Measurements from ENCODE around the gene RNU5D-1. TPM values are rescaled to one million over a fixed set of nuclear protein-coding genes. Genes with fewer than 3 reads are reported as not detected.
"Not testable (repeated sequence)": the region's sequence is repeated elsewhere in the genome, so short reads cannot be mapped to it uniquely, and the experiment has no call there.

RNU5D-1 gene
- total and polyA plus RNA-seq, 8 donors = not detected

- DNase-seq = no peak
- WGBS, 5 donors = 50 to 69% (median 62%) methylated on average over 6 to 7 of the region's 7 CpGs
- Histone ChIP-seq H3K27ac (no peak overlapping the region), H3K4me3 (no peak overlapping the region), H3K27me3 (no peaks in the 10 kb centered on the region), H3K36me3 (no peaks in the 10 kb centered on the region), H3K4me1 (no peaks in the 10 kb centered on the region), H3K9me3 (no peaks in the 10 kb centered on the region)
- intact Hi-C loops (cut with DNase I; ENCODE audit: low total_unique reads) = no loop called here
- TF ChIP-seq CTCF (IDR thresholded peaks at IDR 0.05) (no peak), POLR2AphosphoS5 (IDR thresholded peaks at IDR 0.05) (no peak), EP300 (IDR thresholded peaks at IDR 0.05) (no peak), POLR2A (IDR thresholded peaks at IDR 0.05) (no peak)
Measured at GRCh38 chr1:44701141-44701573, 29.8 kb downstream of the RNU5D-1 start.

GRCh38 chr1:44700573-44700972 is 30.4 kb downstream of the RNU5D-1 start:
- no peak overlapping the region for H3K27ac ChIP-seq
- DNase-seq = no peak

GRCh38 chr1:44699375-44699774 is 31.6 kb downstream of the RNU5D-1 start:
- WGBS, 5 donors = 90 to 97% (median 91%) methylated on average over 9 of the region's 9 CpGs

More at GRCh38 chr1:44700573-44700972, 30.4 kb downstream of the RNU5D-1 start:
- H3K4me1 ChIP-seq = no peaks in the 10 kb centered on the region
- WGBS, 5 donors = 70 to 100% (median 89%) methylated on average over 1 of the region's 1 CpG
- no peak overlapping the region for H3K4me3 ChIP-seq
- no peaks in the 10 kb centered on the region for H3K36me3 ChIP-seq
- no peaks in the 10 kb centered on the region for H3K27me3 ChIP-seq
- TF ChIP-seq EP300 (IDR thresholded peaks at IDR 0.05) (no peak), POLR2AphosphoS5 (IDR thresholded peaks at IDR 0.05) (no peak), POLR2A (IDR thresholded peaks at IDR 0.05) (no peak), CTCF (IDR thresholded peaks at IDR 0.05) (no peak)
- intact Hi-C loops (cut with DNase I; ENCODE audit: low total_unique reads) = no loop called here
- no peaks in the 10 kb centered on the region for H3K9me3 ChIP-seq

GRCh38 chr1:44698138-44698537 is 32.8 kb downstream of the RNU5D-1 start:
- DNase-seq = no peak
- 91 to 99% (median 92%) methylated on average over 3 of the region's 3 CpGs for WGBS, 5 donors
- TF ChIP-seq EP300 (IDR thresholded peaks at IDR 0.05) (no peak), CTCF (IDR thresholded peaks at IDR 0.05) (no peak), POLR2AphosphoS5 (IDR thresholded peaks at IDR 0.05) (no peak)

More at GRCh38 chr1:44699375-44699774, 31.6 kb downstream of the RNU5D-1 start:
- intact Hi-C loops (cut with DNase I; ENCODE audit: low total_unique reads); H3K9me3 ChIP-seq; H3K4me3 ChIP-seq; H3K4me1 ChIP-seq; DNase-seq; H3K36me3 ChIP-seq; H3K27ac ChIP-seq; H3K27me3 ChIP-seq: not testable (repeated sequence)

GRCh38 chr1:44696789-44697345 is 34.1 kb downstream of the RNU5D-1 start:
- intact Hi-C loops (cut with DNase I; ENCODE audit: low total_unique reads) = no loop called here
- Histone ChIP-seq H3K27ac (no peak overlapping the region), H3K9me3 (no peaks in the 10 kb centered on the region), H3K4me1 (no peaks in the 10 kb centered on the region), H3K36me3 (no peaks in the 10 kb centered on the region), H3K4me3 (no peak overlapping the region), H3K27me3 (no peaks in the 10 kb centered on the region)
- TF ChIP-seq EP300 (IDR thresholded peaks at IDR 0.05) = no peak
- TF ChIP-seq POLR2AphosphoS5 (IDR thresholded peaks at IDR 0.05) = no peak
- no peak for TF ChIP-seq POLR2A (IDR thresholded peaks at IDR 0.05)
- TF ChIP-seq CTCF (IDR thresholded peaks at IDR 0.05) = no peak
- WGBS, 5 donors = 64 to 80% (median 73%) methylated on average over 6 to 7 of the region's 7 CpGs
- no peak for DNase-seq

More at GRCh38 chr1:44698138-44698537, 32.8 kb downstream of the RNU5D-1 start:
- Histone ChIP-seq H3K27ac (no peak overlapping the region), H3K4me1 (no peaks in the 10 kb centered on the region), H3K27me3 (no peaks in the 10 kb centered on the region), H3K36me3 (no peaks in the 10 kb centered on the region), H3K9me3 (no peaks in the 10 kb centered on the region), H3K4me3 (no peak overlapping the region)
- intact Hi-C loops (cut with DNase I; ENCODE audit: low total_unique reads) = no loop called here

Measured in stomach (tissue), 9 donors.